Ascending aorta (tissue), 2 donors: Measurements from ENCODE around the gene BSG. TPM values are rescaled to one million over a fixed set of nuclear protein-coding genes. Genes with fewer than 3 reads are reported as not detected.

Experiments used
- DNase-seq, 2 donors: peaks; one replicate each; pipeline ENCODE4 v3.0.0-alpha.2; 2019; ENCODE audit warnings: low spot score in 2 of 2
- H3K27ac ChIP-seq, 2 donors: fragments of 200-600 bp; sonication (generic); one replicate each; pipeline ENCODE4 v1.5.1; 2016 to 2017; ENCODE audit warnings: mild to moderate bottlenecking in 1 of 2
- H3K27me3 ChIP-seq: fragments of 200-600 bp; sonication (generic); one replicate; pipeline ENCODE4 v1.5.1; 2017
- H3K36me3 ChIP-seq, 2 donors: fragments of 200-600 bp; sonication (generic); one replicate each; pipeline ENCODE4 v1.5.1; 2016
- H3K4me1 ChIP-seq, 2 donors: fragments of 200-600 bp; sonication (generic); one replicate each; pipeline ENCODE4 v1.5.1; 2016 to 2017; ENCODE audit warnings: mild to moderate bottlenecking in 1 of 2
- H3K4me3 ChIP-seq, 2 donors: fragments of 200-600 bp; sonication (generic); one replicate each; pipeline ENCODE4 v1.5.1; 2016 to 2017; ENCODE audit warnings: mild to moderate bottlenecking in 1 of 2
- H3K9me3 ChIP-seq, 2 donors: fragments of 200-600 bp; sonication (generic); one replicate each; pipeline ENCODE4 v1.5.1; 2016
- CTCF ChIP-seq, 3 experiments: fragments of 200-600 bp in 2 of 3; fragments of 450-650 bp in 1 of 3; sonication (generic) in 2 of 3; IDR thresholded peaks; one replicate each; pipeline ENCODE4 v1.5.1; 2016 to 2019; ENCODE audit warnings: antibody characterized with exemption in 3 of 3, mild to moderate bottlenecking in 1 of 3, moderate library complexity in 1 of 3
- intact Hi-C: fragments of 100-400 bp; cut with DNase I; formaldehyde crosslinking; loops from one replicate; pipeline ENCODE4 v1.15.1; 2023
- total RNA-seq: library from RNA; depleted of rRNA; stranded (reverse); fragments of >200 nt; gene quantifications from one replicate; pipeline ENCODE4 v1.1.0, GENCODE V29; 2016

The BSG gene
- total RNA-seq, 1 donor from 2014 or later: 647 TPM

GRCh38 chr19:572743-573518 is 535 bp downstream of the BSG start:
- H3K27ac ChIP-seq: peak overlapping the region; percentile 74 to 89
- no peaks in the 10 kb centered on the region for H3K9me3 ChIP-seq
- H3K27me3 ChIP-seq: no peaks in the 10 kb centered on the region
- DNase-seq: no peak
- H3K4me1 ChIP-seq: peaks cover 11 to 39% of the 10 kb centered on the region in 2 donors
- intact Hi-C loops: loop anchor here (1.0 to 5.0 kb wide), 4 partner anchors 42 to 224 kb away; partner anchors contain the start of genes CDC34, POLRMT, PTBP1 and TPGS1
- H3K36me3 ChIP-seq: peaks cover under 1 to 3% of the 10 kb centered on the region in 2 donors
- peak overlapping the region; percentile 72 to 100 for H3K4me3 ChIP-seq
- TF ChIP-seq CTCF (IDR thresholded peaks at IDR 0.05): no peak

DNA sequence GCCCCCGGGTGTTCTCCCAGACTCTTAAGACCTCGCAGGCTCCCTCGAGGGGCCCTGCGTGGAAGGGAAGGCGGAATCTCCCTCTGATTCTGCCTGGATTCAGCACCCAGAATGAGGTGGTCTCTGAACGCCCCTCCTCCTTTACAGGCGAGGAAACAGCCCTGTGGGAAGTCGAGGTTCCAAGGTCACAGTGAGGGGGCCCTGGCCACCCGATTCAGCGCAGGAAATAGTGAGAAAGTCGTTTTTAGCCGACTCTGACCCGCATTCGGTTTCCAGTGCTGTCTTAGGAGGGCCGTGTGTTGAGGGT is 1.1 kb downstream of the BSG start:
- H3K9me3 ChIP-seq: no peaks in the 10 kb centered on the region
- peaks cover 11 to 39% of the 10 kb centered on the region in 2 donors for H3K4me1 ChIP-seq
- peaks cover 5 to 9% of the 10 kb centered on the region in 2 donors for H3K36me3 ChIP-seq
- H3K27me3 ChIP-seq: no peaks in the 10 kb centered on the region
- DNase-seq: no peak
- no peak overlapping the region for H3K27ac ChIP-seq
- intact Hi-C loops: loop anchor here (5.0 kb wide), 2 partner anchors 59 to 224 kb away; partner anchors contain the start of genes POLRMT and PTBP1
- no peak for TF ChIP-seq CTCF (IDR thresholded peaks at IDR 0.05)
- peak overlapping the region; percentile 72 to 100 for H3K4me3 ChIP-seq

GRCh38 chr19:574658-575526 is 2.5 kb downstream of the BSG start:
- Histone ChIP-seq H3K27me3 (no peaks in the 10 kb centered on the region), H3K9me3 (no peaks in the 10 kb centered on the region), H3K36me3 (peaks cover 9 to 20% of the 10 kb centered on the region in 2 donors), H3K4me1 (peaks cover 11 to 39% of the 10 kb centered on the region in 2 donors), H3K27ac (peak overlapping the region in 1 of 2 donors; percentile 44), H3K4me3 (peak overlapping the region; percentile 11 to 100)
- TF ChIP-seq CTCF (IDR thresholded peaks at IDR 0.05): no peak
- intact Hi-C loops: loop anchor here (5.0 kb wide), 2 partner anchors 57 to 222 kb away; partner anchors contain the start of genes POLRMT and PTBP1
- DNase-seq: no peak

- intact Hi-C loops: no loop called here
- Histone ChIP-seq H3K4me3 (peak overlapping the region; percentile 11 to 100), H3K27me3 (no peaks in the 10 kb centered on the region), H3K36me3 (peaks cover 14 to 28% of the 10 kb centered on the region in 2 donors), H3K4me1 (peaks cover 11 to 38% of the 10 kb centered on the region in 2 donors), H3K27ac (peak overlapping the region in 1 of 2 donors; percentile 44), H3K9me3 (no peaks in the 10 kb centered on the region)
- DNase-seq: no peak
- no peak for TF ChIP-seq CTCF (IDR thresholded peaks at IDR 0.05)
Observed at GRCh38 chr19:575527-576506, 3.4 kb downstream of the BSG start.
